ENCODE data around the gene B3GALT5.

B3GALT5 gene

DNA sequence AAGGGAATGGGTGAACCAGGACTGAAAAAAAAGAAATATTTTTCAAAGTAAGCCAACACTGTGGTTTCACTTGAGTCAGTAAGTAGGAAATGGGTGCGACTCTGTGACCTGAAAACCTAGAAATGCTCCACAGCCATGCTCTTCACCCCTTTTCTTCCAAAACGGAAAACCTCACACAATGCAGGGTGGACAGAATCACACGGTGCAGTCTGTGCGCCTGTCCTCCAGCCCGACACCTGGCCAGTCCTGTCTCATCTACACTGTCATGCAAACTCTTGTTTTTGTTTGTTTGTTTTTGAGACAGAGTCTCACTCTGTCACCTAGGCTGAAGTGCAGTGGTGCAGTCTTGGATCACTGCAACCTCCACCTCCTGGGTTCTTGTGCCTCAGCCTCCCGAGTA, 53.3 kb downstream of the B3GALT5 start:
- H3K4me3 ChIP-seq (ENCODE audit: severe bottlenecking), result no peak overlapping the region
- H3K9me3 ChIP-seq (ENCODE audit: severe bottlenecking), result no peaks in the 10 kb centered on the region
- DNase-seq (ENCODE audit: low spot score) (no peak), ATAC-seq (ENCODE audit: low read depth) (no peak)
- H3K36me3 ChIP-seq (ENCODE audit: low read depth), result no peaks in the 10 kb centered on the region
- TF ChIP-seq, protein P1, sequence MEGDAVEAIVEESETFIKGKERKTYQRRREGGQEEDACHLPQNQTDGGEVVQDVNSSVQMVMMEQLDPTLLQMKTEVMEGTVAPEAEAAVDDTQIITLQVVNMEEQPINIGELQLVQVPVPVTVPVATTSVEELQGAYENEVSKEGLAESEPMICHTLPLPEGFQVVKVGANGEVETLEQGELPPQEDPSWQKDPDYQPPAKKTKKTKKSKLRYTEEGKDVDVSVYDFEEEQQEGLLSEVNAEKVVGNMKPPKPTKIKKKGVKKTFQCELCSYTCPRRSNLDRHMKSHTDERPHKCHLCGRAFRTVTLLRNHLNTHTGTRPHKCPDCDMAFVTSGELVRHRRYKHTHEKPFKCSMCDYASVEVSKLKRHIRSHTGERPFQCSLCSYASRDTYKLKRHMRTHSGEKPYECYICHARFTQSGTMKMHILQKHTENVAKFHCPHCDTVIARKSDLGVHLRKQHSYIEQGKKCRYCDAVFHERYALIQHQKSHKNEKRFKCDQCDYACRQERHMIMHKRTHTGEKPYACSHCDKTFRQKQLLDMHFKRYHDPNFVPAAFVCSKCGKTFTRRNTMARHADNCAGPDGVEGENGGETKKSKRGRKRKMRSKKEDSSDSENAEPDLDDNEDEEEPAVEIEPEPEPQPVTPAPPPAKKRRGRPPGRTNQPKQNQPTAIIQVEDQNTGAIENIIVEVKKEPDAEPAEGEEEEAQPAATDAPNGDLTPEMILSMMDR (IDR thresholded peaks at IDR 0.05; ENCODE audit: poor library complexity, severe bottlenecking), result no peak
- H3K27ac ChIP-seq (ENCODE audit: poor library complexity, severe bottlenecking), result no peak overlapping the region
- no peaks in the 10 kb centered on the region for H3K27me3 ChIP-seq (ENCODE audit: insufficient read depth, poor library complexity, severe bottlenecking)
- no peaks in the 10 kb centered on the region for H3K4me1 ChIP-seq (ENCODE audit: insufficient read depth, poor library complexity, severe bottlenecking)

DNA sequence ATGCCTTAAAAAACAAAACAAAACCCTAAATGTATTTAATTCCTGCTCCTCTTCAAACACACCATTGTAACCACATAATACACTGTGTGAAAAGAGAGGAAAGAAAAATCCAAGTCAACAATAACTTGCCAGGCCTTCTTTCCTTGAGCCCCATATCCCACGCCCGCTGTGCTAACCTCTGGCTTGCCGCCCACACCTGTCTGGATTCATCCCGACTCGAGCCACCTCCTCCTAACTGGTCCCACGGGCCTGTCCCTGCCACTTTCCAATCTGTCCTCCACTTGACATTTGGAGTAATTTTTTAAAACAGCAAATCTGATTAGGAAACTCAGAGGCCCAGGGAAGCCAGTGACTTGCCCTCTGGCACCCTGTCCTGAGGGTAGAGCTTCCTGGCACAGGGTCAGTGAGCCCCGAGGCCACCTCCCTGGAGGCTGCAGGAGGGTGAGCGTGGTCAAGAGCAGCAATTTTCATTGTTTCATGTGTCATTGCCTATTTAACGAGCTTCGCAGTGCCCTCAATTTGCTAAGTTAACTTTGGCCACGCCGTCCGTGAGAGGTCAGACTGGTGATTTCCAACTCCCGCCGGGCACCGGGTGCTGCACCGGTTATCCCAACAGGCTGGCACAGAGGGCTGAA, 54.1 kb downstream of the B3GALT5 start:
- H3K4me1 ChIP-seq (ENCODE audit: insufficient read depth, poor library complexity, severe bottlenecking), result no peaks in the 10 kb centered on the region
- no peaks in the 10 kb centered on the region for H3K27me3 ChIP-seq (ENCODE audit: insufficient read depth, poor library complexity, severe bottlenecking)
- no peaks in the 10 kb centered on the region for H3K9me3 ChIP-seq (ENCODE audit: severe bottlenecking)
- TF ChIP-seq, protein P1 (IDR thresholded peaks at IDR 0.05; ENCODE audit: poor library complexity, severe bottlenecking), result no peak
- H3K27ac ChIP-seq (ENCODE audit: poor library complexity, severe bottlenecking), result no peak overlapping the region
- ATAC-seq (ENCODE audit: low read depth) (no peak), DNase-seq (ENCODE audit: low spot score) (no peak)
- no peak overlapping the region for H3K4me3 ChIP-seq (ENCODE audit: severe bottlenecking)
- H3K36me3 ChIP-seq (ENCODE audit: low read depth), result no peaks in the 10 kb centered on the region

- TF ChIP-seq, protein P1 (IDR thresholded peaks at IDR 0.05; ENCODE audit: poor library complexity, severe bottlenecking), result no peak
- no peak for DNase-seq (ENCODE audit: low spot score)
Measured at GRCh38 chr21:39667353-39667891, 54.7 kb downstream of the B3GALT5 start.

GRCh38 chr21:39668369-39668768, 55.6 kb downstream of the B3GALT5 start:
- Histone ChIP-seq H3K36me3 (ENCODE audit: low read depth) (no peaks in the 10 kb centered on the region), H3K27ac (ENCODE audit: poor library complexity, severe bottlenecking) (no peak overlapping the region), H3K4me3 (ENCODE audit: severe bottlenecking) (no peak overlapping the region), H3K9me3 (ENCODE audit: severe bottlenecking) (no peaks in the 10 kb centered on the region), H3K27me3 (ENCODE audit: insufficient read depth, poor library complexity, severe bottlenecking) (no peaks in the 10 kb centered on the region), H3K4me1 (ENCODE audit: insufficient read depth, poor library complexity, severe bottlenecking) (no peaks in the 10 kb centered on the region)
- TF ChIP-seq, protein P1 (IDR thresholded peaks at IDR 0.05; ENCODE audit: poor library complexity, severe bottlenecking), result no peak
- ATAC-seq (ENCODE audit: low read depth) (no peak), DNase-seq (ENCODE audit: low spot score) (no peak)

More at GRCh38 chr21:39667353-39667891, 54.7 kb downstream of the B3GALT5 start:
- Histone ChIP-seq H3K4me1 (ENCODE audit: insufficient read depth, poor library complexity, severe bottlenecking) (no peaks in the 10 kb centered on the region), H3K9me3 (ENCODE audit: severe bottlenecking) (no peaks in the 10 kb centered on the region), H3K27me3 (ENCODE audit: insufficient read depth, poor library complexity, severe bottlenecking) (no peaks in the 10 kb centered on the region), H3K4me3 (ENCODE audit: severe bottlenecking) (no peak overlapping the region), H3K36me3 (ENCODE audit: low read depth) (no peaks in the 10 kb centered on the region), H3K27ac (ENCODE audit: poor library complexity, severe bottlenecking) (no peak overlapping the region)
- no peak for ATAC-seq (ENCODE audit: low read depth)

GRCh38 chr21:39669485-39669884, 56.7 kb downstream of the B3GALT5 start:
- TF ChIP-seq, protein P1 (IDR thresholded peaks at IDR 0.05; ENCODE audit: poor library complexity, severe bottlenecking), result no peak
- Histone ChIP-seq H3K4me1 (ENCODE audit: insufficient read depth, poor library complexity, severe bottlenecking) (no peaks in the 10 kb centered on the region), H3K27ac (ENCODE audit: poor library complexity, severe bottlenecking) (no peak overlapping the region), H3K4me3 (ENCODE audit: severe bottlenecking) (no peak overlapping the region), H3K9me3 (ENCODE audit: severe bottlenecking) (no peaks in the 10 kb centered on the region), H3K36me3 (ENCODE audit: low read depth) (no peaks in the 10 kb centered on the region), H3K27me3 (ENCODE audit: insufficient read depth, poor library complexity, severe bottlenecking) (no peaks in the 10 kb centered on the region)
- ATAC-seq (ENCODE audit: low read depth) (no peak), DNase-seq (ENCODE audit: low spot score) (no peak)
